Spleen (tissue), 11 donors: ENCODE measurements around the gene RFPL3. TPM values are rescaled to one million over a fixed set of nuclear protein-coding genes. Genes with fewer than 3 reads are reported as not detected.
"Not testable (repeated sequence)": the region's sequence is repeated elsewhere in the genome, so short reads cannot be mapped to it uniquely, and the experiment has no call there.

Experiments
- DNase-seq: peaks from one replicate; pipeline ENCODE4 v3.0.0-alpha.2; 2020
- H3K27ac ChIP-seq, 8 donors: fragments of 200-600 bp; sonication (generic) in 7 of 8; 1 replicate in 4 of 8; 2 replicates in 4 of 8; pipeline versions ENCODE4 v1.5.0 to v1.8.0; 2016 to 2021; ENCODE audit warnings: inconsistent platforms in 4 of 8, mild to moderate bottlenecking in 4 of 8, moderate library complexity in 1 of 8
- H3K27me3 ChIP-seq, 7 donors: fragments of 200-600 bp; sonication (generic) in 6 of 7; replicated peaks in 1 of 7; 1 replicate in 4 of 7; 2 replicates in 3 of 7; pipeline versions ENCODE4 v1.5.0 to v1.8.0; 2016 to 2021; ENCODE audit warnings: inconsistent platforms in 3 of 7, mild to moderate bottlenecking in 1 of 7
- H3K36me3 ChIP-seq, 6 donors: fragments of 200-600 bp; sonication (generic) in 5 of 6; 1 replicate in 4 of 6; 2 replicates in 2 of 6; pipeline versions ENCODE4 v1.5.0 to v1.8.0; 2016 to 2021; ENCODE audit warnings: inconsistent platforms in 2 of 6
- H3K4me1 ChIP-seq, 6 donors: fragments of 200-600 bp; sonication (generic) in 5 of 6; 1 replicate in 3 of 6; 2 replicates in 3 of 6; pipeline versions ENCODE4 v1.5.0 to v1.8.0; 2016 to 2021; ENCODE audit warnings: inconsistent platforms in 3 of 6
- H3K4me3 ChIP-seq, 8 donors: fragments of 200-600 bp; sonication (generic) in 7 of 8; 1 replicate in 4 of 8; 2 replicates in 4 of 8; pipeline versions ENCODE4 v1.5.0 to v1.8.0; 2016 to 2021; ENCODE audit warnings: inconsistent platforms in 4 of 8, mild to moderate bottlenecking in 4 of 8, moderate library complexity in 2 of 8
- H3K9me3 ChIP-seq, 8 donors: fragments of 200-600 bp; sonication (generic) in 7 of 8; 1 replicate in 4 of 8; 2 replicates in 4 of 8; pipeline versions ENCODE4 v1.5.0 to v1.8.0; 2016 to 2021; ENCODE audit warnings: inconsistent platforms in 4 of 8
- POLR2A ChIP-seq, 3 donors: fragments of 450-650 bp; IDR thresholded peaks; one replicate each; pipeline ENCODE4 v1.5.1; 2017; ENCODE audit warnings: antibody characterized with exemption in 3 of 3, mild to moderate bottlenecking in 1 of 3
- POLR2AphosphoS5 ChIP-seq, 3 donors: sonication (generic); formaldehyde crosslinking; IDR thresholded peaks; one replicate each; pipeline ENCODE4 v1.5.1; 2017; ENCODE audit warnings: antibody characterized with exemption in 3 of 3
- WGBS, 5 donors: extraction: QIAGEN DNeasy Blood & Tissue Kit in 3 of 5; methylation state at CpG; one replicate each; pipeline versions ENCODE4 v1.1.5 to v1.1.7; 2013 to 2018; 5-methylcytosine and 5-hydroxymethylcytosine counted together
- intact Hi-C: fragments of 100-400 bp; cut with DNase I; formaldehyde crosslinking; loops from one replicate; pipeline ENCODE4 v1.15.0; 2023; ENCODE audit warnings: low total_unique reads
- polyA plus RNA-seq, 3 donors: library from polyadenylated mRNA; stranded (reverse); fragments of 200-250 nt; gene quantifications; one replicate each; pipeline ENCODE4 v1.2.1, GENCODE V29; 2013
- total RNA-seq, 7 donors: library from RNA; depleted of rRNA in 3 of 7; stranded (reverse); fragments of >200 nt in 3 of 7; fragmentation: NEBNext Ultra II Directional in 4 of 7; extraction: Animal tissue kit (Norgen Biotek cat#: 25700) in 4 of 7; gene quantifications; one replicate each; pipeline versions ENCODE4 v1.1.0 to v1.2.1, GENCODE V29; 2016 to 2021
- TF ChIP-seq, protein P1 (sequence below), 11 experiments: fragments of 200-600 bp in 7 of 11; fragments of 450-650 bp in 4 of 11; sonication (generic) in 4 of 11; IDR thresholded peaks in 8 of 11; conservative IDR thresholded peaks in 3 of 11; 1 replicate in 7 of 11; 2 replicates in 4 of 11; pipeline versions ENCODE4 v1.4.0 to v1.8.0; 2016 to 2021; ENCODE audit warnings: antibody characterized with exemption in 11 of 11, inconsistent platforms in 4 of 11, mild to moderate bottlenecking in 1 of 11
- donor health status: healthy with polysubstance abuse.
- donor health status: DM: no; HTN: no; CAD: no; lungs with moderate emphysema.
- donor health status: DM: no; HTN: no; CAD: no.
- donor health status: Bipolar disorder and iron deficiency.
- donor health status: healthy.
- donor health status: DM: no; HTN: no; CAD: no.
- donor health status: DM: yes; HTN: yes; CAD: no.

RFPL3 gene
- total and polyA plus RNA-seq, 10 donors: 0.06 TPM; not detected in 9

GRCh38 chr22:32343941-32344340 lies 13.7 kb upstream of the RFPL3 start:
- TF ChIP-seq POLR2A (IDR thresholded peaks at IDR 0.05): no peak
- no peak for TF ChIP-seq POLR2AphosphoS5 (IDR thresholded peaks at IDR 0.05)
- TF ChIP-seq, protein P1, sequence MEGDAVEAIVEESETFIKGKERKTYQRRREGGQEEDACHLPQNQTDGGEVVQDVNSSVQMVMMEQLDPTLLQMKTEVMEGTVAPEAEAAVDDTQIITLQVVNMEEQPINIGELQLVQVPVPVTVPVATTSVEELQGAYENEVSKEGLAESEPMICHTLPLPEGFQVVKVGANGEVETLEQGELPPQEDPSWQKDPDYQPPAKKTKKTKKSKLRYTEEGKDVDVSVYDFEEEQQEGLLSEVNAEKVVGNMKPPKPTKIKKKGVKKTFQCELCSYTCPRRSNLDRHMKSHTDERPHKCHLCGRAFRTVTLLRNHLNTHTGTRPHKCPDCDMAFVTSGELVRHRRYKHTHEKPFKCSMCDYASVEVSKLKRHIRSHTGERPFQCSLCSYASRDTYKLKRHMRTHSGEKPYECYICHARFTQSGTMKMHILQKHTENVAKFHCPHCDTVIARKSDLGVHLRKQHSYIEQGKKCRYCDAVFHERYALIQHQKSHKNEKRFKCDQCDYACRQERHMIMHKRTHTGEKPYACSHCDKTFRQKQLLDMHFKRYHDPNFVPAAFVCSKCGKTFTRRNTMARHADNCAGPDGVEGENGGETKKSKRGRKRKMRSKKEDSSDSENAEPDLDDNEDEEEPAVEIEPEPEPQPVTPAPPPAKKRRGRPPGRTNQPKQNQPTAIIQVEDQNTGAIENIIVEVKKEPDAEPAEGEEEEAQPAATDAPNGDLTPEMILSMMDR (IDR thresholded peaks at IDR 0.05 in 8 of 11, conservative IDR thresholded peaks at IDR 0.05 in 3 of 11): no peak
- no peaks in the 10 kb centered on the region for H3K4me1 ChIP-seq
- H3K9me3 ChIP-seq: no peaks in the 10 kb centered on the region
- no peak for DNase-seq
- intact Hi-C loops: no loop called here
- H3K4me3 ChIP-seq: no peak overlapping the region
- H3K27me3 ChIP-seq: peaks cover 0 to 31% (median 0%) of the 10 kb centered on the region in 7 donors
- no peak overlapping the region for H3K27ac ChIP-seq
- 58 to 83% (median 76%) methylated on average over 5 of the region's 5 CpGs for WGBS, 5 donors
- no peaks in the 10 kb centered on the region for H3K36me3 ChIP-seq

DNA sequence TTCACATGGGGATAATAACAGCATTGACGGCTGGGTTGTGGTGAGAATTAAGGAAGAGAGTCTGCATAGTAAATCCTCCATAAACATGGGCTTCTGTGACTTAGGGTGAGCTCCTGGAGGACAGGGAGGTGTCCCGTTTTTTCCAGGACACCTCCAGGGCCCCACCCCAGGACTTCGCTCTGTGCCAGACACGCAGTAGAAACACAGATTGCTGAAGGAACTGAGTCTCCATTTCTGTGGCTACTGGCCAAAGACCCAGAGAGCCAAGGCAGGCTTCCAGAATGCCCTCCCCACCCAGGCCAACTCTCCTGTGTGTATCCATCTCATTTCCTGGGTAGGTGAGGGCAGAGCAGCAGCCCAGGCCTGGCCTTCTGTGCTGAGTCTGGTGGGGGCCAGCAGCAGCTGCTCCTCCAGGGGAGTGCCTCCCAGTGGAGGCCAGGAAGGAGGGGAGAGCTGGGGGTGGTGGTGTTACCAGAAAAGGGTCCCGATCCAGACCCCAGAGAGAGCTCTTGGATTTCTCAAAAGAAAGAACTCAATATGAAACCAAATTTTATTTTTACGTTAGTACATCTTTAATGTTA lies 9.5 kb upstream of the RFPL3 start:
- Histone ChIP-seq H3K9me3 (no peaks in the 10 kb centered on the region), H3K4me1 (no peaks in the 10 kb centered on the region), H3K36me3 (no peaks in the 10 kb centered on the region), H3K27me3 (peaks cover 0 to 10% (median 0%) of the 10 kb centered on the region in 7 donors), H3K27ac (no peak overlapping the region), H3K4me3 (no peak overlapping the region)
- no peak for TF ChIP-seq POLR2A (IDR thresholded peaks at IDR 0.05)
- TF ChIP-seq, protein P1 (IDR thresholded peaks at IDR 0.05 in 8 of 11, conservative IDR thresholded peaks at IDR 0.05 in 3 of 11): no peak
- TF ChIP-seq POLR2AphosphoS5 (IDR thresholded peaks at IDR 0.05): no peak
- 70 to 87% (median 85%) methylated on average over 4 to 6 of the region's 6 CpGs for WGBS, 5 donors
- intact Hi-C loops: no loop called here
- no peak for DNase-seq

DNA sequence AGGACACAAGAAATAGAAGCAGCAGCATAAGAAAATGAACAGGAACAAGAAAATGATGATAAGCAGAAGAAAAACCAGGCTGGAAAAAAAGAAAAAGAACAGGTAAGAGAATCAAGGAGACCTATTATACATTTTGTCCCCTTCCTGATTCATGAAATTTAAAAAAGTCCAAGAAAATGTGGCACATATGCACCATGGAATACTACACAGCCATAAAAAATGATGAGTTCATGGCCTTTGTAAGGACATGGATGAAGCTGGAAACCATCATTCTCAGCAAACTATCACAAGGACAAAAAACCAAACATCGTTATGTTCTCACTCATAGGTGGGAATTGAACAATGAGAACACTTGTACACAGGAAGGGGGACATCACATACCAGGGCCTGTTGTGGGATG lies 5.8 kb upstream of the RFPL3 start:
- 76 to 94% (median 85%) methylated on average over 1 of the region's 1 CpG for WGBS, 5 donors
- H3K9me3 ChIP-seq, H3K27ac ChIP-seq, DNase-seq, H3K27me3 ChIP-seq, intact Hi-C loops, H3K4me1 ChIP-seq, H3K4me3 ChIP-seq, H3K36me3 ChIP-seq: not testable (repeated sequence)

DNA sequence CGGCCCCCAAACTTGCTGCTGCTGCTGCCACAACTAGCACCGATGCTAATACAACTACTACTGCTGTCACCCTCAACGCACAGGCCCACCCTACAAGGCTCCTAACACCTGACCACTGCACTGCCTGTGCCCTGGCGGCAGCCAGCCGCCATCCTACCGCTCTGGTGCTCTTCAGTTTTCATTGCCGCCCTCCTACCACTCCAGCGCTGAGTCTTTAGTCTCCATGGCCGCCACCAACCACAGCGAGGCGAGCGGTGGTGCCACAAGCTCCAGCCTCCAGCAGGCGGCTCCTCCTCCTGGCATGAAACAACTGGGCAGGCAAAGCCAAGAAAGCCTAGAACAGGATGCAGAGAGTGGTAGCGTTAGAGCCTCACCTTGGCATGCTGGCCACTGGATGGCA lies 5.0 kb upstream of the RFPL3 start:
- Histone ChIP-seq H3K4me1 (no peaks in the 10 kb centered on the region), H3K27me3 (no peaks in the 10 kb centered on the region), H3K27ac (no peak overlapping the region), H3K4me3 (no peak overlapping the region), H3K36me3 (no peaks in the 10 kb centered on the region), H3K9me3 (no peaks in the 10 kb centered on the region)
- no peak for DNase-seq
- WGBS, 5 donors: 91 to 97% (median 96%) methylated on average over 13 to 14 of the region's 14 CpGs
- intact Hi-C loops: no loop called here
- TF ChIP-seq, protein P1 (IDR thresholded peaks at IDR 0.05 in 8 of 11, conservative IDR thresholded peaks at IDR 0.05 in 3 of 11): no peak
- TF ChIP-seq POLR2AphosphoS5 (IDR thresholded peaks at IDR 0.05) (no peak), POLR2A (IDR thresholded peaks at IDR 0.05) (no peak)

GRCh38 chr22:32353292-32353691 lies 4.4 kb upstream of the RFPL3 start:
- Histone ChIP-seq H3K27ac (no peak overlapping the region), H3K4me1 (no peaks in the 10 kb centered on the region), H3K4me3 (peak overlapping the region in 1 of 8 donors; percentile 62), H3K36me3 (no peaks in the 10 kb centered on the region), H3K27me3 (no peaks in the 10 kb centered on the region), H3K9me3 (no peaks in the 10 kb centered on the region)
- DNase-seq: no peak
- 90 to 96% (median 95%) methylated on average over 6 to 28 of the region's 28 CpGs for WGBS, 5 donors
- TF ChIP-seq, protein P1 (IDR thresholded peaks at IDR 0.05 in 8 of 11, conservative IDR thresholded peaks at IDR 0.05 in 3 of 11): no peak
- no peak for TF ChIP-seq POLR2AphosphoS5 (IDR thresholded peaks at IDR 0.05)
- TF ChIP-seq POLR2A (IDR thresholded peaks at IDR 0.05): no peak
- intact Hi-C loops: no loop called here
